HG03520 (cell line): Measurements from ENCODE around the gene H6PD.

Source experiments
- ATAC-seq: cut with Tn5 transposase; IDR thresholded peaks from one replicate; pipeline ENCODE4 v1.9.1; 2021; ENCODE audit warnings: mild to moderate bottlenecking, moderate library complexity; ENCODE audit not compliant: unreplicated experiment

Gene H6PD

GRCh38 chr1:9275567-9276034, 41.0 kb downstream of the H6PD start:
- ATAC-seq = peak; percentile 65

- ATAC-seq = no peak
These were observed 43.5 kb downstream of the H6PD start for GRCh38 chr1:9278116-9278515.

DNA sequence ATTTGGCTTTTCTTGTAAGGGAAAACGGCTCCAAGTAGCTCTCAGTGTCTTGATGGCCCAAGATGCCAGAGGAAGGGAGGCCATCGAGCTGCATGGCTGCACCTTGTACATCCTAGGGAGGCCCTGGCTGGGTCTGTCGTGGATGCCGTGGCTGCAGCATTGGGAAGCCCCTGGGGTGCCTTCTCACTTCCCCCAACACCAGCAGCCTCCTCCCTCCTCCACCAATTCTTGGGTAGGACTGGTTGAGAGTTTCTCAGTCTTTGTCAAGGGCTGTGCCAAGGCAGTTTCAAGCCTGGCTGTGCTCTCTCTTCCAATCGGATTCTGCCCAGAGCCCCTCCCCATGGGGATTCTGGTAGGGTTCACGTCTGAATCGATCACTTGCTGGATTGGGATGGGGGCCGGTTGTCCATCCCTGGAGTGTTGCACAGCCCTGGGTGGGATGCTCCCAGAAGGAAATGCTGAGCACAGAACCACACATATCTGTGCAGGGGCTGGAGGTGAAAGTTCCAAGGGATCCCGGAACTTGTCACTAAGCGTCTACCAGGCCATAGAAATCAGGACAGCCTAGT, 44.1 kb downstream of the H6PD start:
- ATAC-seq = no peak

DNA sequence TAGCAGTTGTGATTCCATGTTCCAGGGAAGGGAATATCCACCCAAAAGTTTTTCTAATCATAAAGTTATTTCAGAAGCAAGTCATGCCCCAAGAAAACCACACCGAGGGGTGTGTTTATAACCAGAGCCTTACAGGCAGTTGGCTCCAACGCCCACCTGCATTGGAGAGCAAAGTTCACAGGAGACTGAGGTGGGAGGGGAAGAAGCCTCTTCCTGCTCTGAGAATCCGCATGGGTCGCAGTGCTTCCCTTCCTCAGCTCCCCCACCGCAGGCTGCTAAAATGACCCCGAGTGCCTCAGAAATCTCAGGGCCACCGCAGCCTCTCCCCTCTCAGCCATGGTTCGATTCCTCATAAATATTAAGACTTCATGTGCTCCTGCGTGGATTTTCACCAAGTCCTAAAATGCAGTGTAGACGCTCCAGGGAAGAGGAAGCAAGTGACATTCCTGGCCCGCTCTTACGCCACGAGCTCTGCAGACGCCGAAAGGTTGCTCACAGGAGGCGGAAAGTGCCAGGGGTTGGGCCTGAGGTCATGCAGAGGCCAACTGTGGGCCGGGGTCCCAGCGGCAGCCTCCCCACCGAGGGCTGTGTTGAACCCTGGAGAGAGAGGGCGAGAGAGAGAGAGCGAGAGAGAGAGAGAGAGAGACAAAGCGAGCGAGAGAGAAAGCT, 44.7 kb downstream of the H6PD start:
- ATAC-seq = no peak

DNA sequence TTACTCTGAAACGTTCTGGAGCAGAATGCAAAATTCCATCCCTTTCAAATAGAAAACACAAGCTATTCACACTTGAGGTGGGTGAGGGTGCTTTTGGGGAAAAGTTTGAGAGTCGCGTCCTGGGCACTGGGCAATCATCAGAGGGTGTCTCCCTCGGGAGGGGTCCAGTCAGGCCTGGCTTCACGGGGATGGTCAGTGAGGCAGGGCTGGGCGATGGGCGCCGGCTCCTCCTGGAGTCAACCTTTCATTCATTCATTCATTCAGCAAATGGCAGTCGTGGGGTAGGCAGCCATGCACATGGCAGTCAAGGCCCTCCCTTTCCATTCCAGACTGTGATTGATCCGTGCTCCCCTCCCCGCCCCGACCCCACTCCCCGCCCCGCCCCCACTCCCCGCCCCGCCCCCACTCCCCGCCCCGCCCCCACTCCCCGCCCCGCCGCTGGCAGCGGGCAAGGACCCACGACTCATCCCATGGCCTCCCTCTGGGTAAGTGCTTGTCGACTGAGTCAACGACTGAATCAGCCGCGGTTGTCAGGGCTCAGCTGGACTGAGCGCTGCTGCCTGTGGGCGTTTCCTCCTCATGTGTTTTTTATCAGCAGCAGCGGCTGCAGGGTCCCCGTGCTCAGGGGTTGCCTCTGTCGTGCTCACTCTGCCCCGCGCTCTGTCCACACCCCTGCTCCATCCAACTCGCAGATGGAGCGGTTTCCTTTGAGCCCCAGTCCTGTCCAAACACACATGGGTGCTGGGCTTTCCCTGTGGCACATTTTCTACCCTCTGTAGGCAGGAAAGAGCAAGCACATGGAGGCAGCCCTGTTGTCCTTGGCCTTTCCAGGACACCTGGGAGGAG, 45.7 kb downstream of the H6PD start:
- no peak for ATAC-seq

GRCh38 chr1:9281071-9281827, 46.7 kb downstream of the H6PD start:
- ATAC-seq = no peak

DNA sequence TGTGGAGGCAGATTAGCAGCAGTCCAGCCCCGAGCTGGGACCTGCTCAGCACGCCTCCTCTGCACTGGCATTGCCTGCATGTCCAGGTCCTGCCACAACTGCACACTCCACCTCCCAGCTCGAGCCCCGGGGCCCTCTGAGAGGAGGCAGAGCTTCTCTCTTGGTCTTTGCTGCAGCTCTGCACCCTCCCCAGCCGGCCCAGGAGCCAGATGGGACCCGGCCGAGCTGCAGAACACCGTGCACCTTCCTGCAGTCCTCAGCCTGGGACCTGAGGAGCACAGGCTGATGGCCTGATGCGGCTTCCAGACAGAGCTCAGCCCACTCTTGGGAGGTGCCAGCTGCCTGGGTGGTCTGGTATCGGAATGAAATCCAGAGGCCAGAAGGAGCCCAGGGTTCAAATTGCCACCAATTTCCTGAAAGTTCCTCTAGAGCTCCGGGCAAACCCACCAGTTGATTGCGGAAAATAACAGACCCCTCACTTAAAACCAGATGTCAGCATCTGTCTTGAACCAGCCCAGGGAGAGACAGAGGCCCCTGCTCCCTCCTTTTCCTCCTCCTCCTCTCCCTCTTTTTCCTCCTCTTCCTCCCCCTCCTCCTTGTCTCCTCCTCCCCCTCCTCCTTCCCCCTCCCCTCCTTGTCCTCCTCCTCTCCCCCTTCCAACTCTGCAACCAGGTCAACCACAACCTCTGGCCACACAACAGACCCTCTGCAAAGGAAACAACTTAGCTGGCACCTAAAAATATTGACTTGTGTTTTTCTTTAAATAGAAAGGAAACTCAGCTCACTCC, 47.5 kb downstream of the H6PD start:
- no peak for ATAC-seq

GRCh38 chr1:9282696-9282955, 48.1 kb downstream of the H6PD start:
- no peak for ATAC-seq

- ATAC-seq = no peak
These were observed 49.5 kb downstream of the H6PD start for GRCh38 chr1:9284061-9284460.

- ATAC-seq = no peak
These were observed 52.0 kb downstream of the H6PD start for GRCh38 chr1:9286556-9286955.

DNA sequence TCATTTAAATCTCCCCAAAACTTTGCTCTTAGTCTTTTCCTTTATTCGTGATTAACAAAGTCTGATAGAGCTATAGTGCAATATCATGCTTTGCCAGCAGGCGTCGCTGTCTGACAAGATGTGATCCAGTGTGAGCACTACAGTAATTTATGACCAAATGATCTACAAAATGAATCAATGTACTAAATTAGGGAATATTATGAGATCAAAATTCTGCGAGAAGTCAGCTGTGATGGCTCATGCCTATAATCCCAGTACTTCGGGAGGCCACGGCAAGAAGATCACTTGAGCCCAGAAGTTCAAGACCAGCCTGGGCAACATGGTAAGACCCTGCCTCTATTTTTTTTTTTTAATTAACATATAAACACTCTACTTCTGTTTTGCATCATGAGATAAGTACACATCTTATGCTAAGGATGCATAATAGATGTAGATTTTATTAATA, 54.5 kb downstream of the H6PD start:
- no peak for ATAC-seq

GRCh38 chr1:9289711-9290485, 55.3 kb downstream of the H6PD start:
- no peak for ATAC-seq

- ATAC-seq = no peak
These were observed 57.4 kb downstream of the H6PD start for GRCh38 chr1:9291914-9292360.

DNA sequence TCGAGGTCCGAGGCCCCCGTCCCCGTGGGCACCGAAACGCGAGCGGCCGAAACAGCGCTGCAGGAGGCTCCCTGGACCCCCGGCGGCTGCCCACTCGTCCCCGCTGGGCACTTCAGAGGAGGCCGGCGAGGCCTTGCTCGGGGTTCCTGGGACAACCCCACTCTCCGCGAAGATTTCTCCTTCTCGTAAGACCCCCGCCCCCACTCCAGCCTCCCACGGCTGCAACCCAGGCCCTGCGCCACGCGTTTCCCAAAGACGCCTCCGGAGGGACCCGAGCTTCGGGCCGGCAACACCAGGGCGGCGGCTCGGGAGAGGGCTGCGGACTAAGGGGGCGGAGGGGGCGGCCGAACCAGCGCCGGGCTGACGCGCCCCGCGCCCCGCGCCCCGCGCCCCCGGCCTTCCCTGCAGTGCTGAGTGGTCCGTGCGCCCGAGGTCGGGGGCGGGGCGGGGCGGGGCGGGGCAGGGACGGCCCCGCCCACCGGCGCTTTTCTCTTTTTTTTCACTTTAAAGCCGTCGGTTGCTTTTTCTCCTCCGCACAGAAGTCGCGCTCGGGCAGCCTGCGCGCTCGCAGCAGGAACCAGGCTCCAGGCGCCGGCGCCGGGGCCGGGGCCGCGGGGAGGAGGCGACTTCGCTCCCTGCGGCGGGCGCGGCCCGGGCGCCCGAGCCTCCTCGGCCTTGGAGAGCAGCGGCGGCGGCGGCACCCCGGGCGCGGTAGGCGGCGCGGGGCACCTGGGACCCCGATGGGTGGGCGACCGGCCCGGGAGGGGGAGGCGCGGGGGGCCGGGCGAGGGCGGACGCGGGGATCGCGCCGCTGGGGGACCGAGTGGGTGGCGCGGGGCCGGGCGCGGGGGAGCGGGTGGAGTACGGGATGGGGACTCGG, 58.0 kb downstream of the H6PD start, which contains the start of gene SPSB1:
TSS of gene SPSB1 (plus strand) at position 534 of the 880 bp plus-strand sequence. CDS start 62,998 bp downstream, outside the sequence.
- ATAC-seq = peak; percentile 40

DNA sequence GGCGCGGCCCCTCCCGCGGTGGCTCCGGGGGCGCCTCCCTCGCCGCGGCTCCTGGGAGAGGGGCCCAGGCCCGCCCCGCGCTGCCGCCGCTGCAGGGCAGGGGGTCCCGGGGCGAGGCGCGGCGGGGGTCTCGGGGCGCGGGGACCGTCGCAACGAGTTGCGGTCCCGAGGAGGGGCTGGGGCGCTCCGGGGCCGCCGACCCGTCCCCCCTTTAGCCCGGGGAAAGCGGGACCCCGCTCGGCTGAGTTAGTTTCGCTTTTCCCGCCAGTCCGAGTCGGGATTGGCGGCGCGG, 58.6 kb downstream of the H6PD start:
- ATAC-seq = no peak

- ATAC-seq = peak; percentile 7
These were observed 59.2 kb downstream of the H6PD start for GRCh38 chr1:9293533-9294404.

GRCh38 chr1:9294405-9294773, 59.8 kb downstream of the H6PD start:
- ATAC-seq = no peak
